SK-N-SH (cell line): ENCODE measurements around the gene ABCA1.

Experiments used
- FOXM1 ChIP-seq: IDR thresholded peaks from 2 replicates; pipeline ENCODE4 v1.4.0; 2012; ENCODE audit warnings: low read depth, mild to moderate bottlenecking
- GABPA ChIP-seq: IDR thresholded peaks from 2 replicates; pipeline ENCODE4 v1.4.0; 2012; ENCODE audit warnings: low read depth, mild to moderate bottlenecking

- TF ChIP-seq FOXM1: no peak
- TF ChIP-seq GABPA: no peak
Observed at GRCh38 chr9:104895572-104895971, 32.4 kb downstream of the ABCA1 start.
